M059J (cell line): ENCODE data around the gene RIPK3. TPM values are rescaled to one million over a fixed set of nuclear protein-coding genes. Genes with fewer than 3 reads are reported as not detected.
"Not testable (repeated sequence)": the region's sequence is repeated elsewhere in the genome, so short reads cannot be mapped to it uniquely, and the experiment has no call there.

Experiments used
- DNase-seq: peaks from one replicate; pipeline ENCODE4 v3.0.0-alpha.2; 2012; ENCODE audit warnings: low read depth
- total RNA-seq: library from RNA; depleted of rRNA; stranded (reverse); fragments of >200 nt; shearing (Covaris generic); gene quantifications from 2 replicates; pipeline ENCODE4 v1.2.3, GENCODE V29; 2014

Gene RIPK3
- total RNA-seq, 1 experiment from 2014 or later: not detected

DNA sequence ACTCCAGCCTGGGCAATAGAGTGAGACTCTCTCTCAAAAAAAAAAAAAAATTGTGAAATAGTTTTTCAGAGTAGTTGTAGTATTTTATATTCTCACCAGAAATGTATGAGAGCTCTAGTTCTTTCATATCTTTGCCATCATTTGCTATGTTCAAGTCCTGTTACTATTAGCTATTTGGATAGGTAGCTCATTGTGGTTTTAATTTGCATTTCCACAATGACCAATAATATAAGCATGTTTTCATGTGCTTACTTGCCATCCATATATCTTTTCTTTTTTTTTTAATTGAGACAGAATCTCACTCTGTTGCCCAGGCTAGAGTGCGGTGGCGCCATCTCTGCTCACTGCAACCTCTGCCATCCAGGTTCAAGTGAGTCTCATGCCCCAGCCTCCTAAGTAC, 8.4 kb upstream of the RIPK3 start:
- no peak for DNase-seq

DNA sequence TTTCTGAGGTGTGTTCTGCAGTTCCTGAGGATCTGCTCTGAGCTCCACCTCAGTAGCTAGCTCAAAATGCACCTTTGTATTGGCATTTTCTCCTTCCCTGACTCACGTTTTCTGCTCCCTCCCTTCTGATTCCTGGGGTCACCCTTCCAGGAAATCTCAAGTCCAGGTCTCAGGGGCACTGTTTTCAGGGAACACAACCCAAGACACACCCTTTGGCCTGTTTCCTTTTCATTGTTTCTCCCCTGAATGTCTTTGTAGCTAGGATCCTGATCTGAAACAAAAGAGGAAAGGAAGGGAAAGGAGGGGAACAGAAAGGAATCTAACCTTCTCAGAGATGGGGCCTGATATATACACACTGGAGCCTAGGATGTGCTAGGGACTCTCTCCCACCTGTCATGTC, 7.3 kb upstream of the RIPK3 start:
- no peak for DNase-seq

DNA sequence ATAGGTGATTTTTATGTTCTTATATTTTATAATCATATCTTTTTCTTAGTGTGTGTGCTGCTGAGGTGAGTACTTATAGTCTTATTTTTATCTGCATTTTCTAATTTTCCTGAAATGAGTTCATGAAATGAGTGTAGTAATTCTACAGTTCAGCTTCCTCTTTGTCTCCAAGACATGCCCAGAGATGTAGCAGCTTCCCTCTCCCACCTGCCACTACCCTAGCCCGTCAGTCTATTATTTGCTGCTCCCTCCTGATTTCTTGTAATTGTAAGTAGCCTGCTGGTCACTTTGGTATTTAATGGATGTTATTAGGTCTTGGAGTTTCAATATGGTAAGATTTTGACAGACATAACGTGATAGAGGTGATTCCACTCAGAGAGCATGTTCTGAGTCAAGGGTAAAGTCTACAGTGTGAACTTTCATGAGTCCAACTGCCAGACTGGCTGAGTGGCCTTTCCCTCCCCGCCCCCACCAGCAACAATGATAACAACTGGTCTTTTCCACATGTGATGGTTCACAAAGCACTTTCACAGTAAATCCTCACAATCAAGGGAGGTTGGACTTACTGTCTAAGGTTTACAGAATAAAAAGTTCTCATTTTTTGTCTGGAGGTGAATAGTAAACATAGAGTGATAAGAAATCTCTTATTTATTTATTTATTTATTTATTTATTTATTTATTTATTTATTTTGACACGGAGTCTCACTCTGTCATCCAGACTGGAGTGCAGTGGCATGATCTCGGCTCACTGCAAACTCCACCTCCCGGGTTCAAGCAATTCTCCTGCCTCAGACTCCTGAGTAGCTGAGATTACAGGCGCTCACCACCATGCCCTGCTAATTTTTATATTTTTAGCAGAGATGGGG, 4.2 kb upstream of the RIPK3 start:
- no peak for DNase-seq

DNA sequence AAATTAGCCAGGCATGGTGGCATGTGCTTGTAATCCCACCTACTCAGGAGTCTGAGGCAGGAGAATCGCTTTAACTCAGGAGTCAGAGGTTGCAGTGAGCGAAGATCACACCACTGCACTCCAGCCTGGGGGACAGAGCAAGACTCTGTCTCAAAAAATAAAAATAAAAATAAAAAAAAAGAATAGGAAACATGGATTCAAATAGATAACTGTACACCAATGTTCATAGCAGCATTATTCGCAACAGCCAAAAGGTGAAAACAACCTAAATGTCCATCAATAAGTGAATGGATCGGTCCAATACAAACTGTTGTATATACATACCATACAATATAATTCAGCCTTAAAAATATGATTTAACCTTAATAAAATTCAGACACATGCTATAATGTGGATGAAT, 3.1 kb upstream of the RIPK3 start:
- DNase-seq: no peak

DNA sequence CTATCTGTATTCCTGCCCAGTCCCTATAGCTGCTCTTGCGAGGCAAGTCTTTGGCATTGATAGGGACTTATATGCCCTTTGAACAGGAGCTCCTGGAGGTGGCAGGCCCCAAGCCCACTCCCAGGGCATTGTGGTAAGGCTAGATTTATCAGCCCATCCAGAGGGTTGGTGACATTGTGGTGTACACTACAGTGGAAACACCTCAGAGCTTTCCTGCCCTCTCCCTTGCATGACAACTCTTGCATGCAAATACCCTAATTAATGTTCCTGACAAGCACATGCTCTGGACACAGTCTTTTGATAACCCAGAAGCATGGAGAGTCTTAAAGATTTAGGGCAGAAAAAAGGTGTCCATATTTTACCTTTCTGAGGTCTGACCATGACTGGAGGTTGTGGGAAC, 815 bp upstream of the RIPK3 start:
- no peak for DNase-seq

DNA sequence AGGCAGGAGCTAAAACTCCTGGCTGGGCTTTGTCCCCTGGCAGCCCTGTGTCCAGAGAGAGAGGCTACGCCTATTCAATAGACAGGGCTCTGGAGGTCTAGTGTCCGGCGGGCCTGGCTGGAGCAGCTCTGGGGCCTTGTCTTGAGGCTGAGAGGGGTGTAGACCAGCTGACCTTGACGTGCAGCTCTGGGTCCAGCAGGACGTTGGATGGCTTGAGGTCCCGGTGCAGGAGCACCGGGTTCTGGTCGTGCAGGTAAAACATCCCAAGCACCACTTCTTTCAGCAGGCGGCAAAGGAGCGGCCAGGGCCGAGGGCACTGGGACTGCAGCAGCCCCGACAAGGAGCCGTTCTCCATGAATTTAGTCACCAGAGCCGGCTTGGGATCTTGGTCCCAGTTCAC, 948 bp downstream of the RIPK3 start:
- no peak for DNase-seq

DNA sequence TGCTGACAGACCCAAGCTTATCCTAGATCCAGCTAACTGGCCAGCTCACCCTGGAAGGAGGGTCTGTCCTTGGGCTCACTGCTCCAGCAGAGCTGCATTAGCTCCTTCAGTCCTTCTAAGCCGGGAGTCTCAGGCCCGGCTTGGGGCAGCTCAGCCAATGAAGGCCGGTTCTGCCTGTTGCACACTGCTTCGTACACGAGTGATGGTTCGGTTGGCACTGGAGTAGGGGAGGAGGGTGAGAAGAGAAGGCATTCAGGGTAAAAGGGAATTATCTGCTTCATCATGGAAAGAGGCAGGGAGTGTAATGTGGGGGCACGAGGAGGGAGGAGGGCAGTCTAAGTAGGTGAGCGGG, 2.0 kb downstream of the RIPK3 start:
- DNase-seq: no peak

DNA sequence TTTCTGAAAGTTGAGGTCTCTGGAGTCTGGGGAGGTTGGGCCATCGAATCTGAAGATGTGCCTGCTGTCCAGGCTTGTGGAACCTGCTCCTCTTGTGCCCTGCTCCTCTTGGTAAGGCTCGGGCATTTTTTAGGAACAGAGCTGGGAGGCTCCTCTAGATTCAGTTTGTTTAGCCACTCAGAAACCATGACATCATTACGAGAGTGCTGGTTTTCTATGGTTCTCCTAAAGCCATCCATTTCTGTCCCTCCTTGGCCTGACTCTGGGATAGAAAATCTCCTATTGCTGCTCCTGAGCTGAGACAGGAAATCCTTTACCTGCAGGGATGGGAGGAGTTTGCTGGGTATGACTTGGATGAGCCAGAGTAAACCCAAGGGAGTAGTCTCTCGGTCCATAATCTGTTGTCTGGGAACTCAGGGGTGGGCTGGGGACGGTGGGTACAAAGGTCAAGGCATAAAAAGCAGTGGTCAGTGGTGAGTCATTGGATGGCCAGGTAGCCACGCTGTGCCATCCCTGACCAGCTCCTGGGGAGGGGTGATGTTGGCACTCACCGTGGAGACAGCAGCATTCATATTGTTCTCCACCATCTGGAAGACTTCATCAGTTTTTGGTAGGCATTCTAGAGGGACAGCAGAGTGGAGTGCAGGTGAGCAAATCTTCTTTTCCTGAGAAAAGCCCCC, 2.5 kb downstream of the RIPK3 start:
- DNase-seq: no peak

DNA sequence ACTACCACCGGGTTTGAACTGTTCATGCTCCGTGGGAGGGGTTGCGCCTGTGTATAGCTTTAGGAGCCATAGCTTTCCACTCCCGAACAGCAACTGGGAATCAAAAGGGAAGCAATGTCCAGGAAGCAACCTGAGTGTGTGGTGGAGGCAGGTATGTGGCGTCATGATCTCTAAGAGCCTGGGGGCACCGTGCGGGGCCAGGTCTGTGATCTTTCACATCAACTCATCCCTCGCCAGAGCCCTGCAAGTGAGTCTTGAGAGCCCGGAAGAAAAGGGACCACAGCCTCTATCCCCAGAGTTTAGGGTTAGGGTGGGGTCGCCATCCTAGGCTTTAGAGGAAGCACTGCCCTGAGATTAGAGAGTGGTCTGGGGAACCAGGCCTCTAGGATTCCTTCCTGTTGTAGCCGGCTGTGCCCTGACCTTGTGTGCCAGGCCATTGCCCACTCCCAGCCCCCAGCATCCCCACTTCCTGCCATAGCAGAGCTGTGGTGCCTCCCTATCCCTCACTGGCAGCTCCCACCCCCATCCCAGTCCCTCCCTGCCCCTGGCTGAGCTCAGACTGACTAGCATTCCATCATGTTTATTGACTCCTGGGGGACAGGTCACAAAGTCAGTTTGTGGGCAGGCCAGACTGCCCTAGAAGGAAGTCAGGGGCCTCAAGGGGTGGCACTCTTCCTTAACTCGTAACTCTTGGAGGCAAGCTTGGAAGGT, 4.2 kb downstream of the RIPK3 start:
- DNase-seq: no peak

DNA sequence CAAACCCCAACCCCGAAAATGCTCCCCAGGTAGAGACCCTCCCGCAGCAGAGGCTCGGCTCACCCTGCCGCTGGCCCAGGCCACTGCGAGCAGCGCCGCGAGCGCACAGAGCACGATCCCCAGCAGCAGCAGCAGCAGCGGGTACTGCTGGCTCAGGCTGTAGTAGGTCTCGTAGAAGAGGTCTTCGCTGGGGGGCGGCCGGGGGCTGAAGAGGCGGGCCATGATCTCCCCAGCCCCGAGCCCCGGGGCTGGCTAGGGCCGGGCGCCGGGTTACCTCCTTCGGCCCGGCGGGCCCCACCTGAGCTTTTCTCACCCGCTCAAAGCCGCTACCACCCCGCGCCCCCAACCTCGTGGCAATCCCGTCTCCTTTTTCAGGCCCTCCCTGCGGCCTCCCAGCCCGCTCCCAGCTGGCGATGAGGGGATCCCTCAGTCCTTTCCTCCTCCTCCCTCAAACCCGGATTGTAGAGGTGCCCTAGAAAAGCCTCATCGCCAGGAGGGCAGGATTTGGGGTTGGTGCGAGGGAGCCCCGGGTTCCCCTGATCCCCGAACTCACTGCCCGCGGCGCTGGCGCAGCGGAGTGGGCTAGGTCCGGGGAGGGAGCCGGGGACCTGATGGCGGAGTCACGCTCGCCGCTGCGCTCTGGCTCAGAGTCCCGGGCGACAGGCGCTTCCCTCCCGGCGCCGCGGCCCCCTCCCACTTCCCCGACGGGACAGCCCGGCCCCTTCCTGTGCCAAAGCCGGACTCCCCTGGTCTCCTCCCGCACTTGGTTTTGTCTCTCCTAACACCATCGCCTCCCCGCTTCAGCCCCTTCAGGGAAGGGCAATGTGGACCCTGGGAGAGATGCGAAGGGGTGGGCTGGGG, 5.1 kb downstream of the RIPK3 start, which contains the start of gene ADCY4:
Gene ADCY4, minus strand, starts transcription at position 641 of the 861 bp plus-strand sequence. Its CDS starts 419 bp downstream, at position 222.
- DNase-seq: no peak

DNA sequence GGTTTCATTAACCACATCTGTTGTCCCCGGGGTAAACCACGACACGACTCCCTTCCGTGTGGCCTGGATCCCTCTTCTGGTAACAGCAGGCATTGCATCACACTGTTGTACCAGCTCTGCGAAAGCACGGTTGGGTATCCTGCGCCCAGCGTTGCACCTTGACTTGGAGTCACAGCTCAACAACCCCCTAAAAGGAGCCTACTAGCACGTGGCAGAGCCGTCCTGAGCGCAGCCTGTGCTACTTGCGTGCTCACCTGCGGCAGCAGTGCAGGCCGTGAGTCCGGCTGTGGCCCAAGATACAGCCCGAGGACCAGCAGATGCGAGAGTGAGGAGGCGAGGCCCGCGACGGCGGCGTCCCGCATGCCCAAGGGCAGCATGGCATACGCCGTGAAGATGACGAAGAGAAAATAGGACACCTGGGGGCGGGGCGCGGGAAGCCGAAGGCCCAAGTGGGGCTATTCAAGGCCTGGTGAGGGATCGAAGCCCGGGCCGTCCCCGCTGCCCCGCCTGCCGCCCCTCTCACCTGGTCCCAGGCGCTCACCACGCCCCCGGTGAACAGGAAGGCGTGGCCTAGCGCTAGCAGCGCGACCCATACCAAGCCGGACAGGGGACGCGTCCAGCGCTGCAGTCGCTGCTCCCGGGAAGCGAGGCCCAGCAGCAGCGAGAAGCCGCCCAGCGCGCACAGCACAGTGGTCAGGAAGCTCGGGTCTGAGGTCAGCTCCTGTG, 7.4 kb downstream of the RIPK3 start:
- peak; percentile 69 for DNase-seq

DNA sequence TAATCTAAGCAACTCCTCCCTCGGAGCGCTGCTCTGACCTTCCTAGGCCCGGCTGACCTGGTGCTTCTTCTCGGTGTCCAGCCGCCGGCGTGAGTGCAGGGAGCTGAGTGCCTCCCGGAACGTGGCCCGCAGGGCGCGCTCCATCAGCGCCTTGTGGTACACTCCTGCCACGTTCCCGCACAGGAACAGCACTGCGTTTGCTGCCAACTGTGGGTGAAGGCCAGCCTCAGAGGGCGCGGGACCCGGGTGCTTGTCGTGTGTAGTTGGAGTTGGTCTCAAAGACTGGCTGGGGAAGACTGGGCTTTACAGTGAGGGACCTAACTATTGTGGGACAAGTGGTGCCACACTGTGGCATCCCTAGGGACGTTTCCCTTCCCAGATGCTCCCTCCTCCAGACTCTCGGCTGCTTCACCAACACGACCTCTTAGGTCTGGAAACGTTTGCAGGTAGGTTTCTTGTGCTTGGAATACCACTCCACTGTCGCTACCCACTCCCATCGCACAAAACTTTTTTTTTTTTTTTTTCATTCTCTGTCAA, 8.0 kb downstream of the RIPK3 start:
- DNase-seq: no peak

DNA sequence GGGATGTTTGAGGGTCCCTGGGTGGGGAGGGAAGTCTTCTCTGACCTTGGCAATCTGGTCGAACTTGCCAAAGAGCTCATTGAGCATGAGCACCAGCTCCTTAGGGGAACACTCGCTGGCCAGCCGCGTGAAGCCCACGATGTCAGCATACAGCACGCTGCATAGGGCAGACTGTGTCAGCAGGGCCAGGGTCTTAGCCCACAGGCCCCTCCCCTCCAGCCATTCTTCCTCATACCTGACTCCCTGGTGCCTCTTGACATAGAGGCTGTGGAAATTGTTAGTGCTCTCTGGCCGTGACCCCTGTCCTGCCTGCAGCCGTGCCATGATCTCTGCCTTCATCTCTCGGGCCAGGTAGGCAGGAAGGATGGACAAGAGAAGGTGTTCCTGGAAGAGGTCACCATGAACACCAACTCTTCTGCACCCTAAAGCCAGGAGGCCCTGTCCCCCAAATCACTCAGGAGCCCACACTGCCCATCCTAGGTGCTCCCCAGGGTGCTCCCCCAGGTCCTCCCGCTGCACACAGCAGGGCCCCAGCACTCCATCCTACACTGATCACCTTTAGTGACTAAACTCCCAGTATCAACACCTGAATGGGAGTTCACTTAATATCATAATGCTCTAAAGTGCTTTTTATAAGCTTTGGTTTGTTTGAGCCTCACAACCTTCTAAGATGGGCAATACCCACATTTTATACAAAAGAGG, 8.7 kb downstream of the RIPK3 start:
- DNase-seq: no peak

DNA sequence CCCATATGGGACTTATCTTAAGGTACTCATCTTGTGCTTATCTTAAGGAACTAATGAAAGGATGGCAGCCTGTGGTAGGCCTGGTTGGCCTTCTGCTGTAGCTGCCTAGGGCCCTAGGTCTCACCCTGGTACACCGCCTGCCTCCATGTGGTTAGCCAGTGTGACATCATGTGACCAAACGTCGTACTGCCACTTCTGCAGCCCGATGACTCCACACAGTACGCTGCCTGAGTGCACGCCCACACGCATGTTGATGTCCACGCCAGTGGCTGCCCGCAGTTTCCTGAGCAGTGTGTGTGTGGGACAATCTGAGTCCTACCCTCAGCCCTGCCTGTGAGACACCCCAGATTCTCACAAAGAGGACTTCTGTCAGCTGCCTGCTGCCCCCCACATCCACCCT, 10.1 kb downstream of the RIPK3 start:
- no peak for DNase-seq

DNA sequence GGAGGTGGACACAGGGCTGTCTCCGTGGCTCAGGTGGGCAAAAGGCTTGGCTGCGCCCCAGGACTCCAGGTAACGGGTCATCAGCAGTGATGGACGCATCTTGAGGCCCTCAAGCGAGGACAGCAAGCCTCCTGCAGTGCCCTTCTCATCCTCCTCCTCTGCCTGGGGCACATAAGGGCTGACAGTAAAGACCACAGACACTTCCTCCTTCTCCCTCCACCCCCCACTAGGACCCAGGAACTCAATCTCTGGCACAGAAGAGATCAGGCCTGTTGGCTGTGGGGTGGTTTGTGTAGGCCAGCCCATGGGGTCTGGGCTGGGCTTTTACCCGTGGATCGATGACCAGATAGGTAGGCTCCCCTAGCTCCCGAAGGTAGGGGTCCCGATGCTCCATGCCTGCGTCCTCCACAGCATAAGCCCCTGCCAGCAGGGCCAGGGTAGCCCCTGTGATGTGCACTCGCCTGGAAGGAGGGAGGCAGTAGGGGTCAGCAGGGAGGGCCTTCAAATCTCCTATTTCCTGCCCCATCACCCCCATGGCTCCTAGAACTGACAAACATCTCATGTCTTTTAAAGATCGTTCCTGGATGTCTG, 10.6 kb downstream of the RIPK3 start:
- DNase-seq: no peak

DNA sequence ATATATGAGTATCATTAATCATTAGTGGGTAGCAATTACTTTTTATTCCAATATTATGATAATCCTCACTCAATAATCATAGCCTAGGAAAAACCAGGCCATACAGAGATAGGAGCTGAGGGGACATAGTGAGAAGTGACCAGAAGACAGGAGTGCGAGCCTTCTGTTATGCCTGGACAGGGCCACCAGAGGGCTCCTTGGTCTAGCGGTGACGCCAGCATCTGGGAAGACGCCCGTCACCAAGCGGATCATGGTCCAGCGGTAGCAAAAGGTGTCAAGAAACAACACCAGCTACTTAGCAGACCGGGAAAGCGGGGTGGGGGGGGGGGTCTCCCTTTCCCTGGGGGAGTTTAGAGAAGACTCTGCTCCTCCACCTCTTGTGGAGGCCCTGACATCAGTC, 11.9 kb downstream of the RIPK3 start:
- not testable (repeated sequence) for DNase-seq

DNA sequence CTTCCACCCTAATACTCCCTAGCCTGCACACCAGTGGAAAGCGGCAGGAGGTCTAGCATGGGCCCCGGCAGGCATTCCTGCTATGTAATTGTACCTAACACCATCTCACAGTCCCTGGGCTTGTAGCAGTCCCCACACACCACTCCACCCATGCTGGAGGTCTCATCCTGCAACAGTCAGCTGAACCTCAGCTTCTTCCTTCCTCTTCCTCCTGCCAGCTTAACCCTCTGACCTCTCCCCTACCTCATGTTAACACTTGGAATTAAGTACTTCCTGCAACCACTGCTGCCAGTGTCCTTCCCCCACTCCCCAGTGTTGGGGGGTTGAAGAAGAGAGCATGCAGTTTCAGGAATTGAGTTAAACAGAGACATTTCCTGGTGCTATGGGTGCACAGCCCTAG, 12.5 kb downstream of the RIPK3 start:
- DNase-seq: no peak

DNA sequence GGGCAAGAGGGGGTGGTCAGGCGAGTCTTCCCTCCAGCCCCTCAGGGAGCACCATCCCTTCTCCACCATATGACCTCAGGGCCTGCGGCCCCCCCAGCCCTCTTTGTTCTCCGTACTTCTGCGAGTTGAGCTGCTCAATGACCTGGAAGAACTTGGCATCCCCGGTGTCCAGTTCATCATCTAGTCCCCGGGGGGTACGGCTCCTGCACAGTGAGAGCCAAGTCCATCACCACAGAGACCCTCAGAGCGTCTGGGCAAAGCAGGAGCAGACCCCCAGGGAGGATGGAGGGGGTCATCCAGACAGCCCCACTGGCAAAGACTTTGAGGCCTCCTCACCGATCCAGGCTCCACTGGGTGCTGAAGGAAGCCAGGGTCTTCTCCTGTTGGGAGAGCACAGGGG, 13.8 kb downstream of the RIPK3 start:
- no peak for DNase-seq

DNA sequence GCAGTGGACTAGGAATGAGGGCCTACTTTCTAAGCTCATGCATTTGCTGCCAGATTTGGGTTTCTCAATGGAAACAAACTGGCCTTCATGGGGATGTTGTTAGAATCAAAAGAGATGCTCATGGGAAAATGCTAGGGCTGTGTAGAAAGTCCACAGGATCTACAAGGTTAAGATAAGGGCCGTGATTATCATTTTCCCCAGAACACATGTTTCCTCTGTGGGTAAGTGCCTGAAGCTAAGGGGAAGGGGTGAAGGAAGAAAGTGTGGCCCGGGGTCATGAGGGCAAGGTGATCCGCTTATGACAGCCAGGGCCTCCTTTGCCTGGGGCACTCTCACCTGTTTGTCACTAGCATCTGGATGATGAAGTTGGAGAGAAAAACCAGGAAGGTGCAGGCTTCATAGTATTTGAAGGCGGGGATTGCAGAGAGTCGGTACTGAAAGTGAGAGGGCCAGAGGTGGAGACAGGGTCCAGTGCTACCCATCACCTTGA, 14.7 kb downstream of the RIPK3 start:
- DNase-seq: no peak

DNA sequence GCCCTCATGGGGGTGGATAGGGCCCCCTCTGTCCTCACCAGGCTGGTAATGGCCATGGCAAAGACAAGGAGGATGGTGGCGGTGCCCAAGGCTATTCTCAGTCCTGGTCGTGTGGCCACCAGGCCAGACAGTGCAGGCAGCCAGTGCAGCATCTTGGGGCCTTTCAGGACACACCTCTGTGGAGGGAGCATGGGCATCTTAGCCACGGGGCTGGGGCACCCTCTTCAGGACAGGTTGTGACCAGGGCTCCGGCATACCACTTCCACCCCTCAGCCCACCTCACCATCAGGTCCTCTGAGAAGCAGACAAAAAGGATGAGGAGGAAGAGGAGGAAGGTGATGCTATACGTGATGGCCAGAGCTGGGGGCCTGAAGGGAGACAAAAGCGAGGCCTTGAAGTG, 15.8 kb downstream of the RIPK3 start:
- no peak for DNase-seq
